ENCODE measurements around the gene HERC2. TPM values are rescaled to one million over a fixed set of nuclear protein-coding genes. Genes with fewer than 3 reads are reported as not detected.
A peak's percentile ranks its signal among the peaks of the same experiment; 100 is the strongest.
"Not testable (repeated sequence)": the region's sequence is repeated elsewhere in the genome, so short reads cannot be mapped to it uniquely, and the experiment has no call there.

HERC2 gene
- total RNA-seq, 1 experiment from 2014 or later, result 40.0 TPM

- H3K4me1 ChIP-seq (replicated peaks); H3K27ac ChIP-seq; H3K27me3 ChIP-seq (replicated peaks); H3K4me3 ChIP-seq; DNase-seq (ENCODE audit: low read depth in 1 of 2, low spot score in 2 of 2); H3K9me3 ChIP-seq (replicated peaks): not testable (repeated sequence)
- H3K36me3 ChIP-seq, result peaks cover 86% of the 10 kb centered on the region
These were observed 200.4 kb downstream of the HERC2 start for GRCh38 chr15:28121577-28121976.

- Histone ChIP-seq H3K9me3 (replicated peaks) (no peaks in the 10 kb centered on the region), H3K4me1 (replicated peaks) (no peaks in the 10 kb centered on the region), H3K36me3 (peaks cover 86% of the 10 kb centered on the region), H3K27ac (no peak overlapping the region), H3K4me3 (no peak overlapping the region), H3K27me3 (replicated peaks) (no peaks in the 10 kb centered on the region)
- DNase-seq (ENCODE audit: low read depth in 1 of 2, low spot score in 2 of 2), result no peak
These were observed 201.7 kb downstream of the HERC2 start for GRCh38 chr15:28120359-28120640.

- no peak for DNase-seq (ENCODE audit: low read depth in 1 of 2, low spot score in 2 of 2)
- no peak overlapping the region for H3K4me3 ChIP-seq
- no peaks in the 10 kb centered on the region for H3K27me3 ChIP-seq (replicated peaks)
- H3K4me1 ChIP-seq (replicated peaks), result no peaks in the 10 kb centered on the region
- peaks cover 85% of the 10 kb centered on the region for H3K36me3 ChIP-seq
- no peaks in the 10 kb centered on the region for H3K9me3 ChIP-seq (replicated peaks)
- H3K27ac ChIP-seq, result no peak overlapping the region
These were observed 203.4 kb downstream of the HERC2 start for GRCh38 chr15:28118531-28118930.

GRCh38 chr15:28118083-28118482 lies 203.9 kb downstream of the HERC2 start:
- no peak for DNase-seq (ENCODE audit: low read depth in 1 of 2, low spot score in 2 of 2)
- Histone ChIP-seq H3K27me3 (replicated peaks) (no peaks in the 10 kb centered on the region), H3K27ac (no peak overlapping the region), H3K36me3 (peaks cover 84% of the 10 kb centered on the region), H3K4me3 (no peak overlapping the region), H3K9me3 (replicated peaks) (no peaks in the 10 kb centered on the region), H3K4me1 (replicated peaks) (no peaks in the 10 kb centered on the region)

GRCh38 chr15:28117432-28117990 lies 204.5 kb downstream of the HERC2 start:
- Histone ChIP-seq H3K9me3 (replicated peaks) (no peaks in the 10 kb centered on the region), H3K4me1 (replicated peaks) (no peaks in the 10 kb centered on the region), H3K27me3 (replicated peaks) (no peaks in the 10 kb centered on the region), H3K4me3 (no peak overlapping the region), H3K27ac (no peak overlapping the region), H3K36me3 (peaks cover 82% of the 10 kb centered on the region)
- DNase-seq (ENCODE audit: low read depth in 1 of 2, low spot score in 2 of 2), result no peak

- DNase-seq (ENCODE audit: low read depth in 1 of 2, low spot score in 2 of 2), result no peak
- Histone ChIP-seq H3K27me3 (replicated peaks) (no peaks in the 10 kb centered on the region), H3K27ac (no peak overlapping the region), H3K4me3 (no peak overlapping the region), H3K36me3 (peaks cover 85% of the 10 kb centered on the region), H3K9me3 (replicated peaks) (no peaks in the 10 kb centered on the region), H3K4me1 (replicated peaks) (no peaks in the 10 kb centered on the region)
These were observed 205.2 kb downstream of the HERC2 start for GRCh38 chr15:28116521-28117431.

- Histone ChIP-seq H3K36me3 (peaks cover 88% of the 10 kb centered on the region), H3K27me3 (replicated peaks) (no peaks in the 10 kb centered on the region), H3K9me3 (replicated peaks) (no peaks in the 10 kb centered on the region), H3K27ac (no peak overlapping the region), H3K4me3 (no peak overlapping the region), H3K4me1 (replicated peaks) (no peaks in the 10 kb centered on the region)
- no peak for DNase-seq (ENCODE audit: low read depth in 1 of 2, low spot score in 2 of 2)
These were observed 206.1 kb downstream of the HERC2 start for GRCh38 chr15:28115871-28116270.

GRCh38 chr15:28114721-28115622 lies 207.0 kb downstream of the HERC2 start:
- Histone ChIP-seq H3K27ac (no peak overlapping the region), H3K4me1 (replicated peaks) (no peaks in the 10 kb centered on the region), H3K27me3 (replicated peaks) (no peaks in the 10 kb centered on the region), H3K4me3 (no peak overlapping the region), H3K9me3 (replicated peaks) (no peaks in the 10 kb centered on the region), H3K36me3 (peaks cover 80% of the 10 kb centered on the region)
- DNase-seq (ENCODE audit: low read depth in 1 of 2, low spot score in 2 of 2), result no peak

- peaks cover 74% of the 10 kb centered on the region for H3K36me3 ChIP-seq
- DNase-seq (ENCODE audit: low read depth in 1 of 2, low spot score in 2 of 2), result no peak
These were observed 207.9 kb downstream of the HERC2 start for GRCh38 chr15:28114114-28114455.

GRCh38 chr15:28113394-28114113 lies 208.4 kb downstream of the HERC2 start:
- no peaks in the 10 kb centered on the region for H3K27me3 ChIP-seq (replicated peaks)
- peaks cover 70% of the 10 kb centered on the region for H3K36me3 ChIP-seq
- no peaks in the 10 kb centered on the region for H3K9me3 ChIP-seq (replicated peaks)
- H3K27ac ChIP-seq, result no peak overlapping the region
- DNase-seq (ENCODE audit: low read depth in 1 of 2, low spot score in 2 of 2), result no peak
- H3K4me3 ChIP-seq, result no peak overlapping the region
- no peaks in the 10 kb centered on the region for H3K4me1 ChIP-seq (replicated peaks)

More at GRCh38 chr15:28114114-28114455, 207.9 kb downstream of the HERC2 start:
- Histone ChIP-seq H3K27ac (no peak overlapping the region), H3K4me3 (no peak overlapping the region), H3K4me1 (replicated peaks) (no peaks in the 10 kb centered on the region), H3K27me3 (replicated peaks) (no peaks in the 10 kb centered on the region), H3K9me3 (replicated peaks) (no peaks in the 10 kb centered on the region)

- H3K27me3 ChIP-seq (replicated peaks), result no peaks in the 10 kb centered on the region
- peaks cover 64% of the 10 kb centered on the region for H3K36me3 ChIP-seq
- H3K27ac ChIP-seq, result no peak overlapping the region
- H3K4me1 ChIP-seq (replicated peaks), result peaks cover 1% of the 10 kb centered on the region
- no peak for DNase-seq (ENCODE audit: low read depth in 1 of 2, low spot score in 2 of 2)
- no peaks in the 10 kb centered on the region for H3K9me3 ChIP-seq (replicated peaks)
- H3K4me3 ChIP-seq, result no peak overlapping the region
These were observed 209.0 kb downstream of the HERC2 start for GRCh38 chr15:28112962-28113361.

GRCh38 chr15:28112101-28112760 lies 209.7 kb downstream of the HERC2 start:
- H3K4me1 ChIP-seq (replicated peaks), result peaks cover 8% of the 10 kb centered on the region
- DNase-seq (ENCODE audit: low read depth in 1 of 2, low spot score in 2 of 2), result peak in 1 of 2 experiments; percentile 21
- H3K27ac ChIP-seq, result no peak overlapping the region
- H3K36me3 ChIP-seq, result peaks cover 58% of the 10 kb centered on the region
- H3K9me3 ChIP-seq (replicated peaks), result peaks cover 6% of the 10 kb centered on the region; the same call in 1 of the 2 replicates
- no peak overlapping the region for H3K4me3 ChIP-seq
- no peaks in the 10 kb centered on the region for H3K27me3 ChIP-seq (replicated peaks)

- no peak overlapping the region for H3K27ac ChIP-seq
- peaks cover 8% of the 10 kb centered on the region; the same call in 1 of the 2 replicates for H3K9me3 ChIP-seq (replicated peaks)
- no peak for DNase-seq (ENCODE audit: low read depth in 1 of 2, low spot score in 2 of 2)
- H3K27me3 ChIP-seq (replicated peaks), result no peaks in the 10 kb centered on the region
- H3K4me1 ChIP-seq (replicated peaks), result peaks cover 15% of the 10 kb centered on the region
- H3K4me3 ChIP-seq, result no peak overlapping the region
- H3K36me3 ChIP-seq, result peaks cover 51% of the 10 kb centered on the region
These were observed 210.4 kb downstream of the HERC2 start for GRCh38 chr15:28111543-28111942.

All from SJSA1 (cell line).